Effector CD4-positive, alpha-beta T cell (primary cell): ENCODE data around the gene FER.
"Not testable (repeated sequence)": the region's sequence is repeated elsewhere in the genome, so short reads cannot be mapped to it uniquely, and the experiment has no call there.

Source experiments
- DNase-seq: peaks from one replicate; pipeline ENCODE4 v3.0.0-alpha.2; 2020

FER gene

GRCh38 chr5:108748401-108749127, 867 bp downstream of the FER start:
- DNase-seq = peak; percentile 96

- peak; percentile 38 for DNase-seq
These were observed 1.6 kb downstream of the FER start for GRCh38 chr5:108749128-108749861.

GRCh38 chr5:108753331-108753730, 5.6 kb downstream of the FER start:
- DNase-seq = no peak

DNA sequence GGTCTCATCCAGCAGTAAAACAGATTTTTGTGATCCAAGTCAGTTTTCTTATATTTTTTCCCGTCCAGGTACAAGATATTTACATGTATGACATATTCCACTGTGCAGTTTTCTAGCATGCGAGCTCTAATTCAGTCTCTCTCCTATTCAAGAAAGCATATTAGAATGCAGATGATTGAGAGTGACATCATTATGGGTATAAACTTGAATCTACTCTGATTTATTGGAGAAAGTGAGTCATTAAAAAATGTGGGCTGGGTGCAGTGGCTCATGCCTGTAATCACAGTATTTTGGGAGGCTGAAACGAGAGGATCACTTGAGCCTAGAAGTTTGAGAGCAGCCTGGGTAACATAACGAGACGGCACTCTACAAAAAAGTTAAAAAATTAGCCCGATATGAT, 6.2 kb downstream of the FER start:
- no peak for DNase-seq

- no peak for DNase-seq
These were observed 12.8 kb downstream of the FER start for GRCh38 chr5:108760512-108760911.

DNA sequence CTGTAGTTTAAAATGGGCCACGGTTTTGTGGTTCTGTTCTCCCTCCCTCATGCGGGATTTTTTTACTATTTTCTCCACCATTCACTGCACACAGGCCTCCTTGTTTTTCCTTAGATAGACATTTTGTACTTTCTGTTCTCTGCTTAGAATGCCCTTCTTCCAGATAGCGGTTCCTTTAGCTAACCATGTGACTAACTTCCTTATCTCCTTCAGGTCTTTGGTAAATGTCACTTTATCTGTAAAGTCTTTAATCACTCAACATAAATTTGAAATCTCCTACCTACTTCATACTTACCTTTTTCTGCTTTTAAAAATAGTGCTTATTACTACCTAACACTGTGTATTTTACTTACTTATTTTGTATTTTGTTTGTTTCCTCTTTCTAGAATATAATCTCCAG, 15.0 kb downstream of the FER start:
- DNase-seq = no peak

GRCh38 chr5:108763222-108763916, 15.7 kb downstream of the FER start:
- DNase-seq = no peak

- no peak for DNase-seq
These were observed 17.9 kb downstream of the FER start for GRCh38 chr5:108765647-108766046.

GRCh38 chr5:108766916-108767315, 19.2 kb downstream of the FER start:
- DNase-seq = not testable (repeated sequence)

DNA sequence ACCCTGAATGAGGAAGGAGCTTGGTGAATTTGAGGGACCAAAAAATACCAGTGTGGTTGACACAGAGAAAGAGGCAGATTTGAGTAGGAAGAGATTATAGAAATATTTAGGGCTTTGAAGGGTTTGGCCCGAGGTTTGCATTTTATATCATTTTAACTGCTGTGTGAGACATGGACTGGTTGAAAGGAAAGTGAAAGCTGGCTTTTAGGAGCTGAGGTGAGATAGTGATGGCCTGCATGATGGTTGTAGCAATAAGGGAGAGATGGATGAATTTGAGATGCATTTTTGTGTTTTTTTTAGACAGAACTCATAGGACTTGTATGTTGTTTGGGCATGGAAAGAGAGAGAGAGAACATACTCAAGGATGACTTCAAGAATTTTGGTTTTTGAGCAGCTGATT, 21.7 kb downstream of the FER start:
- no peak for DNase-seq

GRCh38 chr5:108772626-108773025, 24.9 kb downstream of the FER start:
- DNase-seq = no peak

- no peak for DNase-seq
These were observed 25.6 kb downstream of the FER start for GRCh38 chr5:108773330-108773729.

- DNase-seq = not testable (repeated sequence)
These were observed 26.4 kb downstream of the FER start for GRCh38 chr5:108774079-108774478.

- not testable (repeated sequence) for DNase-seq
These were observed 29.9 kb downstream of the FER start for GRCh38 chr5:108777582-108777981.

DNA sequence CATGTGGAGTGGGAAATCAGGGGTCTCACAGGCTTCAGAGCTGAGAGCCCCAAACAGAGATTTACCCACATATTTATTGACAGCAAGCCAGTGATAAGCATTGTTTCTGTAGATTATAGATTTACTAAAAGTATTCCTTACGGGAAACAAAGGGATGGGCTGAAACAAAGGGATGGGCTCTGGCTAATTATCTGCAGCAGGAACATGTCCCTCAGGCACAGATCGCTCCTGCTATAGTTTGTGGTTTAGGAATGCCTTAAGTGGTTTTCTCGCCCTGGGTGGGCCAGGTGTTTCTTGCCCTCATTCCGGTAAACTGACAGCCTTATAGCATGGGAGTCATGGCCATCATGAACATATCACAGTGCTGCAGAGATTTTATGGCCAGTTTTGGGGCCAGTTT, 36.9 kb downstream of the FER start:
- DNase-seq = not testable (repeated sequence)

GRCh38 chr5:108786806-108787483, 39.2 kb downstream of the FER start:
- DNase-seq = no peak

- DNase-seq = no peak
These were observed 40.4 kb downstream of the FER start for GRCh38 chr5:108788142-108788541.

GRCh38 chr5:108793207-108793606, 45.5 kb downstream of the FER start:
- no peak for DNase-seq

- not testable (repeated sequence) for DNase-seq
These were observed 46.7 kb downstream of the FER start for GRCh38 chr5:108794349-108794748.

GRCh38 chr5:108797396-108797795, 49.7 kb downstream of the FER start:
- DNase-seq = no peak

DNA sequence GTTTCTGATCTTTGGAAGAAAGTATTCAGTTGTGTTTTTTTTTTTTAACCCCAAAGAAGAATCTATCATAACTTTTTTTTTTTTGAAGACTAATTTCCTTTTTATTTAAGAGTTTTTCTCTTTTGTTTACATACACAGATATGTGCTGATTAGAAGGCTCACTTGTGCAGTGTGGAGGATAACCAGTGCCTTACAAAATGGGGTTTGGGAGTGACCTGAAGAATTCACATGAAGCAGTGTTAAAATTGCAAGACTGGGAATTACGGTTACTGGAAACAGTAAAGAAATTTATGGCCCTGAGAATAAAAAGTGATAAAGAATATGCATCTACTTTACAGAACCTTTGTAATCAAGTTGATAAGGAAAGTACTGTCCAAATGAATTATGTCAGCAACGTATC, 50.3 kb downstream of the FER start:
- no peak for DNase-seq

GRCh38 chr5:108798513-108799265, 51.0 kb downstream of the FER start:
- DNase-seq = no peak
